HCT116 (cell line): Measurements from ENCODE around the gene RAB8B. TPM values are rescaled to one million over a fixed set of nuclear protein-coding genes. Genes with fewer than 3 reads are reported as not detected.

ENCODE experiments used
- ATAC-seq: fragments of 200-7000 bp; cut with Tn5 transposase; 2 replicates; pipeline ENCODE4 v1.9.1; 2020; ENCODE audit warnings: mild to moderate bottlenecking, moderate library complexity
- BruUV-seq: library from RNA; stranded (reverse); fragments of 400-500 nt; replicated peaks from 2 replicates; lab custom pipeline; 2021; lab: Mats Ljungman, UMichigan
- CTCF ChIA-PET: fragments of 300-600 bp; sonication (Branson Sonifier 250); formaldehyde crosslinking; loops from one replicate; lab custom pipeline; 2021; ENCODE audit warnings: antibody characterized with exemption; lab: Charles Lee
- POLR2A ChIA-PET: fragments of 300-600, 350-600 bp; sonication (Branson Sonifier 250); formaldehyde crosslinking; loops from one replicate; lab custom pipeline; 2021; ENCODE audit warnings: antibody characterized with exemption; lab: Charles Lee
- RAD21 ChIA-PET, 2 experiments: fragments of 300-600 bp; sonication (Branson Sonifier 250); formaldehyde crosslinking; loops; one replicate each; lab custom pipeline; 2023; ENCODE audit warnings: low total read pairs in 2 of 2; ENCODE audit not compliant: uncharacterized antibody in 2 of 2, unreplicated experiment in 2 of 2, low non-redundant PET in 1 of 2; lab: Charles Lee
- DNase-seq: peaks from one replicate; pipeline ENCODE4 v3.0.0-alpha.2; 2010; ENCODE audit warnings: low read depth, low spot score
- H2AFZ ChIP-seq: fragments of 200-600 bp; shearing (Covaris generic), sonication (generic); 2 replicates; pipeline ENCODE4 v1.6.1; 2017; ENCODE audit warnings: low read depth, mixed run types, mixed read lengths, antibody characterized with exemption, low read length; ENCODE audit not compliant: poor library complexity, severe bottlenecking
- H3K27ac ChIP-seq: 2 replicates; pipeline ENCODE4 v1.5.1; 2012; ENCODE audit warnings: low read depth, low read length
- H3K27me3 ChIP-seq: fragments of 200-600 bp; sonication (generic); 2 replicates; pipeline ENCODE4 v1.6.1; 2016; ENCODE audit warnings: mixed run types, low read length, mixed read lengths; ENCODE audit not compliant: insufficient read depth
- H3K36me3 ChIP-seq, 2 experiments: fragments of 200-500 bp in 1 of 2; fragments of 200-600 bp in 1 of 2; sonication (Bioruptor generic) in 1 of 2; sonication (generic) in 1 of 2; 2 replicates each; pipeline versions ENCODE4 v1.5.1 to v1.6.1; 2014 to 2016; ENCODE audit warnings: low read length in 2 of 2, inconsistent platforms in 1 of 2, mixed read lengths in 1 of 2, mixed run types in 1 of 2; ENCODE audit not compliant: insufficient read depth in 2 of 2, control insufficient read depth in 1 of 2
- H3K4me1 ChIP-seq, 2 experiments: fragments of 200-600 bp in 1 of 2; sonication (generic) in 1 of 2; 2 replicates each; pipeline versions ENCODE4 v1.5.1 to v1.6.1; 2012 to 2017; ENCODE audit warnings: low read length in 2 of 2, inconsistent platforms in 1 of 2, mild to moderate bottlenecking in 1 of 2, mixed read lengths in 1 of 2, mixed run types in 1 of 2, moderate library complexity in 1 of 2; ENCODE audit not compliant: insufficient read depth in 2 of 2, control insufficient read depth in 1 of 2
- H3K4me2 ChIP-seq: fragments of 200-600 bp; sonication (generic); 2 replicates; pipeline ENCODE4 v1.6.1; 2017; ENCODE audit warnings: mixed run types, low read length, mixed read lengths
- H3K4me3 ChIP-seq, 2 experiments: fragments of 200-600 bp in 1 of 2; sonication (generic) in 1 of 2; replicated peaks in 1 of 2; 2 replicates each; pipeline ENCODE4 v1.5.1; 2011 to 2016; ENCODE audit warnings: low read length in 2 of 2, control low read depth in 1 of 2, low read depth in 1 of 2, mild to moderate bottlenecking in 1 of 2, mixed read lengths in 1 of 2, mixed run types in 1 of 2
- H3K79me2 ChIP-seq: fragments of 200-600 bp; sonication (generic); 2 replicates; pipeline ENCODE4 v1.6.1; 2017; ENCODE audit warnings: mild to moderate bottlenecking, mixed run types, low read length, moderate library complexity, mixed read lengths; ENCODE audit not compliant: insufficient read depth
- H3K9ac ChIP-seq: fragments of 200-600 bp; sonication (generic); 2 replicates; pipeline ENCODE4 v1.6.1; 2016; ENCODE audit warnings: low read length, mixed read lengths
- H3K9me2 ChIP-seq: fragments of 200-600 bp; sonication (generic), shearing (Covaris generic); 2 replicates; pipeline ENCODE4 v1.6.1; 2017; ENCODE audit warnings: mixed run types, mild to moderate bottlenecking, moderate library complexity; ENCODE audit not compliant: insufficient read depth
- H3K9me3 ChIP-seq, 2 experiments: fragments of 200-500 bp in 1 of 2; fragments of 200-600 bp in 1 of 2; sonication (Bioruptor generic) in 1 of 2; sonication (generic) in 1 of 2; 2 replicates each; pipeline ENCODE4 v1.6.1; 2014 to 2017; ENCODE audit warnings: low read length in 2 of 2, mixed read lengths in 2 of 2, inconsistent platforms in 1 of 2, low read depth in 1 of 2, mild to moderate bottlenecking in 1 of 2, mixed run types in 1 of 2, moderate library complexity in 1 of 2; ENCODE audit not compliant: control insufficient read depth in 1 of 2, insufficient read depth in 1 of 2
- H4K20me1 ChIP-seq: fragments of 200-600 bp; sonication (generic), shearing (Covaris generic); 2 replicates; pipeline ENCODE4 v1.6.1; 2017; ENCODE audit warnings: mixed run types, mild to moderate bottlenecking, moderate library complexity; ENCODE audit not compliant: insufficient read depth
- CEBPB ChIP-seq: IDR thresholded peaks from 2 replicates; pipeline ENCODE4 v1.6.1; 2012; ENCODE audit warnings: low read depth
- EZH2phosphoT487 ChIP-seq: fragments of 200-600 bp; IDR thresholded peaks from 2 replicates; pipeline ENCODE4 v1.6.1; 2018; ENCODE audit warnings: antibody characterized with exemption, borderline replicate concordance
- FOSL1 ChIP-seq: IDR thresholded peaks from 2 replicates; pipeline ENCODE4 v1.6.1; 2012; ENCODE audit warnings: low read depth
- YY1 ChIP-seq: IDR thresholded peaks from 2 replicates; pipeline ENCODE4 v1.6.1; 2011; ENCODE audit warnings: low read length, low read depth, moderate library complexity, mild to moderate bottlenecking; ENCODE audit not compliant: insufficient replicate concordance; ENCODE audit errors: extremely low read depth
- ZFX ChIP-seq: fragments of 450-650 bp; IDR thresholded peaks from 2 replicates; pipeline ENCODE4 v1.6.1; 2017
- intact Hi-C: fragments of 100-400 bp; cut with micrococcal nuclease; formaldehyde crosslinking; loops from 2 replicates; pipeline ENCODE4 v1.10.0; 2022
- total RNA-seq: library from RNA; stranded (reverse); gene quantifications from one replicate; pipeline ENCODE4 v1.2.1, GENCODE V29; 2021; ENCODE audit not compliant: unreplicated experiment
- TF ChIP-seq, protein P1 (sequence below): IDR thresholded peaks from 2 replicates; pipeline ENCODE4 v1.6.1; 2012; ENCODE audit warnings: low read depth
- TF ChIP-seq, protein P2 (sequence below): IDR thresholded peaks from 2 replicates; pipeline ENCODE4 v1.6.1; 2012
- TF ChIP-seq, protein P3 (sequence below): IDR thresholded peaks from 2 replicates; pipeline ENCODE4 v1.6.1; 2011; ENCODE audit warnings: mild to moderate bottlenecking, low read length, moderate library complexity; ENCODE audit not compliant: insufficient replicate concordance; ENCODE audit errors: extremely low read depth

RAB8B gene
- total RNA-seq, 1 experiment from 2014 or later, result 19.4 TPM

DNA sequence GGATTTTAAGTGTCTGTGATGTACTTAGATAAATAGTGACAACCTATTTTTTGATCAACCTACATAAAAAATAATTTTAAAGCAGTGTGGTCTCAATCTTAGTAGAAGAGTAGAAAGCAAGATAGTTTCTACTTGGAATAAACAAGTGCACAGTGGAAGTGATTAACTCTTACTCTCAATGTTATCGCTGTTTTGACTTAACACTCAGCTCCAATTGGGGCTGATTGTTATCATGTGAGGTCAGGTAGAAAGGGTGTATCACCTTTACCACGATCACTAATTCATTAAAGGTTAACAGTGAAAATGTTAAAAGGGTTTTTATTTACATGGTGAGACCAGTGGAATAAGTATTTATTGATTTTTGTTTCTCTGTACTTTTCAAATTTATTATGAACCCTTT lies 65.6 kb downstream of the RAB8B start:
- intact Hi-C loops, result no loop called here
- TF ChIP-seq YY1, result no peak
- TF ChIP-seq, protein P1, sequence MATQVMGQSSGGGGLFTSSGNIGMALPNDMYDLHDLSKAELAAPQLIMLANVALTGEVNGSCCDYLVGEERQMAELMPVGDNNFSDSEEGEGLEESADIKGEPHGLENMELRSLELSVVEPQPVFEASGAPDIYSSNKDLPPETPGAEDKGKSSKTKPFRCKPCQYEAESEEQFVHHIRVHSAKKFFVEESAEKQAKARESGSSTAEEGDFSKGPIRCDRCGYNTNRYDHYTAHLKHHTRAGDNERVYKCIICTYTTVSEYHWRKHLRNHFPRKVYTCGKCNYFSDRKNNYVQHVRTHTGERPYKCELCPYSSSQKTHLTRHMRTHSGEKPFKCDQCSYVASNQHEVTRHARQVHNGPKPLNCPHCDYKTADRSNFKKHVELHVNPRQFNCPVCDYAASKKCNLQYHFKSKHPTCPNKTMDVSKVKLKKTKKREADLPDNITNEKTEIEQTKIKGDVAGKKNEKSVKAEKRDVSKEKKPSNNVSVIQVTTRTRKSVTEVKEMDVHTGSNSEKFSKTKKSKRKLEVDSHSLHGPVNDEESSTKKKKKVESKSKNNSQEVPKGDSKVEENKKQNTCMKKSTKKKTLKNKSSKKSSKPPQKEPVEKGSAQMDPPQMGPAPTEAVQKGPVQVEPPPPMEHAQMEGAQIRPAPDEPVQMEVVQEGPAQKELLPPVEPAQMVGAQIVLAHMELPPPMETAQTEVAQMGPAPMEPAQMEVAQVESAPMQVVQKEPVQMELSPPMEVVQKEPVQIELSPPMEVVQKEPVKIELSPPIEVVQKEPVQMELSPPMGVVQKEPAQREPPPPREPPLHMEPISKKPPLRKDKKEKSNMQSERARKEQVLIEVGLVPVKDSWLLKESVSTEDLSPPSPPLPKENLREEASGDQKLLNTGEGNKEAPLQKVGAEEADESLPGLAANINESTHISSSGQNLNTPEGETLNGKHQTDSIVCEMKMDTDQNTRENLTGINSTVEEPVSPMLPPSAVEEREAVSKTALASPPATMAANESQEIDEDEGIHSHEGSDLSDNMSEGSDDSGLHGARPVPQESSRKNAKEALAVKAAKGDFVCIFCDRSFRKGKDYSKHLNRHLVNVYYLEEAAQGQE, result no peak
- no peak for TF ChIP-seq CEBPB
- no peak for TF ChIP-seq FOSL1
- TF ChIP-seq, protein P2, sequence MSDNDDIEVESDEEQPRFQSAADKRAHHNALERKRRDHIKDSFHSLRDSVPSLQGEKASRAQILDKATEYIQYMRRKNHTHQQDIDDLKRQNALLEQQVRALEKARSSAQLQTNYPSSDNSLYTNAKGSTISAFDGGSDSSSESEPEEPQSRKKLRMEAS, result no peak
- TF ChIP-seq, protein P3, sequence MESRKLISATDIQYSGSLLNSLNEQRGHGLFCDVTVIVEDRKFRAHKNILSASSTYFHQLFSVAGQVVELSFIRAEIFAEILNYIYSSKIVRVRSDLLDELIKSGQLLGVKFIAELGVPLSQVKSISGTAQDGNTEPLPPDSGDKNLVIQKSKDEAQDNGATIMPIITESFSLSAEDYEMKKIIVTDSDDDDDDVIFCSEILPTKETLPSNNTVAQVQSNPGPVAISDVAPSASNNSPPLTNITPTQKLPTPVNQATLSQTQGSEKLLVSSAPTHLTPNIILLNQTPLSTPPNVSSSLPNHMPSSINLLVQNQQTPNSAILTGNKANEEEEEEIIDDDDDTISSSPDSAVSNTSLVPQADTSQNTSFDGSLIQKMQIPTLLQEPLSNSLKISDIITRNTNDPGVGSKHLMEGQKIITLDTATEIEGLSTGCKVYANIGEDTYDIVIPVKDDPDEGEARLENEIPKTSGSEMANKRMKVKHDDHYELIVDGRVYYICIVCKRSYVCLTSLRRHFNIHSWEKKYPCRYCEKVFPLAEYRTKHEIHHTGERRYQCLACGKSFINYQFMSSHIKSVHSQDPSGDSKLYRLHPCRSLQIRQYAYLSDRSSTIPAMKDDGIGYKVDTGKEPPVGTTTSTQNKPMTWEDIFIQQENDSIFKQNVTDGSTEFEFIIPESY, result no peak
- no peak for TF ChIP-seq EZH2phosphoT487
- no peak for TF ChIP-seq ZFX
- POLR2A ChIA-PET, result no interaction called here

More for the DNA sequence above, 65.6 kb downstream of the RAB8B start:
- DNase-seq (no peak), ATAC-seq (no peak)
- Histone ChIP-seq H3K36me3 (no peaks in the 10 kb centered on the region), H3K4me3 (no peak overlapping the region), H3K79me2 (no peaks in the 10 kb centered on the region), H3K9ac (no peak overlapping the region), H3K27me3 (no peaks in the 10 kb centered on the region), H4K20me1 (no peaks in the 10 kb centered on the region), H3K9me3 (no peaks in the 10 kb centered on the region), H3K4me2 (no peak overlapping the region), H3K27ac (no peak overlapping the region), H3K4me1 (peaks cover 13 to 17% of the 10 kb centered on the region in 2 experiments), H2AFZ (no peak overlapping the region), H3K9me2 (no peaks in the 10 kb centered on the region)
- BruUV-seq, result no TSS peak
- RAD21 ChIA-PET, result no interaction called here
- CTCF ChIA-PET, result no interaction called here
